Panc1 (cell line): ENCODE measurements around the gene ASB7. TPM values are rescaled to one million over a fixed set of nuclear protein-coding genes. Genes with fewer than 3 reads are reported as not detected.

Experiments
- ATAC-seq: fragments of 200-7000 bp; cut with Tn5 transposase; 2 replicates; pipeline ENCODE4 v1.9.1; 2020; ENCODE audit warnings: mild to moderate bottlenecking, moderate library complexity
- BruUV-seq: library from RNA; stranded (reverse); fragments of 400-500 nt; replicated peaks from 2 replicates; lab custom pipeline; 2021; lab: Mats Ljungman, UMichigan
- CTCF ChIA-PET: fragments of 300-600 bp; sonication (Branson Sonifier 250); formaldehyde crosslinking; loops from one replicate; lab custom pipeline; 2022; ENCODE audit warnings: antibody characterized with exemption; lab: Charles Lee
- POLR2A ChIA-PET: fragments of 300-600 bp; sonication (Branson Sonifier 250); formaldehyde crosslinking; loops from one replicate; lab custom pipeline; 2022; ENCODE audit warnings: antibody characterized with exemption; lab: Charles Lee
- DNase-seq: peaks from one replicate; pipeline ENCODE4 v3.0.0-alpha.2; 2010; ENCODE audit warnings: low read depth, low spot score
- H3K27ac ChIP-seq: 2 replicates; pipeline ENCODE4 v1.5.1; 2011; ENCODE audit warnings: mild to moderate bottlenecking, low read length, inconsistent platforms
- H3K27me3 ChIP-seq: fragments of 200-500 bp; sonication (Bioruptor generic); 2 replicates; pipeline ENCODE4 v1.6.0; 2014; ENCODE audit warnings: low read length, inconsistent platforms; ENCODE audit not compliant: control insufficient read depth, insufficient read depth
- H3K36me3 ChIP-seq: fragments of 200-500 bp; sonication (Bioruptor generic); 2 replicates; pipeline ENCODE4 v1.5.1; 2014; ENCODE audit warnings: inconsistent platforms, mild to moderate bottlenecking, low read length, moderate library complexity; ENCODE audit not compliant: control insufficient read depth, insufficient read depth
- H3K4me1 ChIP-seq: 2 replicates; pipeline ENCODE4 v1.5.1; 2011; ENCODE audit warnings: inconsistent platforms, mild to moderate bottlenecking, low read length, moderate library complexity; ENCODE audit not compliant: control insufficient read depth, insufficient read depth
- H3K4me3 ChIP-seq, 2 experiments: 2 replicates each; pipeline ENCODE4 v1.5.1; 2011 to 2012; ENCODE audit warnings: low read depth in 2 of 2, low read length in 2 of 2, mild to moderate bottlenecking in 2 of 2, inconsistent platforms in 1 of 2, moderate library complexity in 1 of 2
- H3K9me3 ChIP-seq: fragments of 200-500 bp; sonication (Bioruptor generic); 2 replicates; pipeline ENCODE4 v1.5.1; 2014; ENCODE audit warnings: low read depth, mild to moderate bottlenecking, inconsistent platforms, low read length, moderate library complexity; ENCODE audit not compliant: control insufficient read depth, insufficient read depth
- CTCF ChIP-seq: fragments of 450-650 bp; IDR thresholded peaks from 2 replicates; pipeline ENCODE4 v1.5.1; 2017; ENCODE audit warnings: mild to moderate bottlenecking
- POLR2AphosphoS5 ChIP-seq: IDR thresholded peaks from 2 replicates; pipeline ENCODE4 v1.6.1; 2012; ENCODE audit warnings: mild to moderate bottlenecking, low read depth, low read length, moderate library complexity
- REST ChIP-seq, 2 experiments: IDR thresholded peaks; 2 replicates each; pipeline ENCODE4 v1.6.1; 2011 to 2012; ENCODE audit warnings: low read depth in 2 of 2, control low read depth in 1 of 2, low read length in 1 of 2, mild to moderate bottlenecking in 1 of 2, moderate library complexity in 1 of 2; ENCODE audit not compliant: insufficient read depth in 1 of 2
- SIN3A ChIP-seq: IDR thresholded peaks from 2 replicates; pipeline ENCODE4 v1.6.1; 2012; ENCODE audit warnings: low read depth, mild to moderate bottlenecking, low read length, moderate library complexity, borderline replicate concordance; ENCODE audit not compliant: insufficient read depth
- TCF7L2 ChIP-seq: IDR thresholded peaks from 2 replicates; pipeline ENCODE4 v1.6.1; 2011; ENCODE audit warnings: mild to moderate bottlenecking, low read depth, low read length, inconsistent platforms
- in situ Hi-C: cut with HindIII; loops from 2 replicates; pipeline ENCODE4 v1.10.0; 2016; ENCODE audit warnings: low sequenced_read_pairs, low pct_unique_long_range_greater_than_20kb
- intact Hi-C: fragments of 100-400 bp; cut with micrococcal nuclease; formaldehyde crosslinking; loops from one replicate; pipeline ENCODE4 v1.10.0; 2022; ENCODE audit not compliant: unreplicated experiment
- total RNA-seq: library from RNA; stranded (reverse); gene quantifications from one replicate; pipeline ENCODE4 v1.2.1, GENCODE V29; 2021; ENCODE audit not compliant: unreplicated experiment

ASB7 gene
- total RNA-seq, 1 experiment from 2014 or later = 18.1 TPM

- intact Hi-C loops (no loop called here), in situ Hi-C loops (no loop called here)
- ChIA-PET POLR2A (no interaction called here), CTCF (no interaction called here)
- DNase-seq (no peak), ATAC-seq (no peak)
- Histone ChIP-seq H3K4me3 (no peak overlapping the region), H3K27me3 (no peaks in the 10 kb centered on the region), H3K36me3 (peaks cover 19% of the 10 kb centered on the region), H3K4me1 (no peaks in the 10 kb centered on the region), H3K9me3 (no peaks in the 10 kb centered on the region), H3K27ac (no peak overlapping the region)
- TF ChIP-seq CTCF (no peak), TCF7L2 (no peak), REST (IDR thresholded peaks at IDR 0.05; ENCODE audit: insufficient read depth in 1 of 2, low read depth in 2 of 2, low read length in 1 of 2) (no peak), SIN3A (no peak), POLR2AphosphoS5 (no peak)
- BruUV-seq = no TSS peak
Measured at GRCh38 chr15:100614918-100615317, 12.5 kb downstream of the ASB7 start.

GRCh38 chr15:100615801-100616200 is 13.4 kb downstream of the ASB7 start:
- no peak overlapping the region for H3K27ac ChIP-seq
- no TSS peak for BruUV-seq
- intact Hi-C loops (no loop called here), in situ Hi-C loops (no loop called here)
- CTCF ChIA-PET = no interaction called here
- no peak overlapping the region for H3K4me3 ChIP-seq
- TF ChIP-seq SIN3A (no peak), POLR2AphosphoS5 (no peak), TCF7L2 (no peak), REST (IDR thresholded peaks at IDR 0.05; ENCODE audit: insufficient read depth in 1 of 2, low read depth in 2 of 2, low read length in 1 of 2) (no peak), CTCF (no peak)
- POLR2A ChIA-PET = no interaction called here
- ATAC-seq = no peak
- no peaks in the 10 kb centered on the region for H3K4me1 ChIP-seq
- H3K27me3 ChIP-seq = no peaks in the 10 kb centered on the region
- H3K36me3 ChIP-seq = peaks cover 19% of the 10 kb centered on the region
- H3K9me3 ChIP-seq = no peaks in the 10 kb centered on the region
- no peak for DNase-seq
